Esophagus (tissue), 2 donors: ENCODE results near the gene KLK2. TPM values are rescaled to one million over a fixed set of nuclear protein-coding genes. Genes with fewer than 3 reads are reported as not detected.

Experiments
- H3K27ac ChIP-seq, 2 donors: one replicate each; pipeline ENCODE4 v1.5.1; 2013; ENCODE audit warnings: low read depth in 2 of 2, mild to moderate bottlenecking in 2 of 2, inconsistent platforms in 1 of 2, low read length in 1 of 2, moderate library complexity in 1 of 2
- H3K27me3 ChIP-seq, 2 donors: one replicate each; pipeline ENCODE4 v1.6.1; 2013; ENCODE audit warnings: low read length in 2 of 2, control low read depth in 1 of 2, mild to moderate bottlenecking in 1 of 2; ENCODE audit not compliant: insufficient read depth in 2 of 2, control insufficient read depth in 1 of 2
- H3K36me3 ChIP-seq, 2 donors: one replicate each; pipeline ENCODE4 v1.6.1; 2013; ENCODE audit warnings: low read length in 1 of 2; ENCODE audit not compliant: control insufficient read depth in 2 of 2, insufficient read depth in 2 of 2
- H3K4me1 ChIP-seq, 2 donors: one replicate each; pipeline ENCODE4 v1.6.1; 2013; ENCODE audit warnings: low read length in 1 of 2; ENCODE audit not compliant: control insufficient read depth in 2 of 2, insufficient read depth in 2 of 2
- H3K4me3 ChIP-seq, 2 donors: one replicate each; pipeline ENCODE4 v1.5.1; 2013; ENCODE audit warnings: low read length in 2 of 2, mild to moderate bottlenecking in 2 of 2, low read depth in 1 of 2, moderate library complexity in 1 of 2
- H3K9me3 ChIP-seq, 2 donors: one replicate each; pipeline ENCODE4 v1.6.1; 2013; ENCODE audit warnings: mild to moderate bottlenecking in 2 of 2, low read depth in 1 of 2, low read length in 1 of 2, moderate library complexity in 1 of 2; ENCODE audit not compliant: control insufficient read depth in 2 of 2, insufficient read depth in 1 of 2
- WGBS, 2 donors: extraction: QIAGEN DNeasy Blood & Tissue Kit; methylation state at CpG; one replicate each; pipeline ENCODE4 v1.1.7; 2013; 5-methylcytosine and 5-hydroxymethylcytosine counted together
- polyA plus RNA-seq, 2 donors: library from polyadenylated mRNA; stranded (reverse); fragments of 200-250 nt; gene quantifications; one replicate each; pipeline ENCODE4 v1.2.3, GENCODE V29; 2013
- donor health status: healthy with polysubstance abuse.
- donor health status: Bipolar disorder and iron deficiency.

The KLK2 gene
- polyA plus RNA-seq, 2 donors = not detected

GRCh38 chr19:50869479-50869878 is 3.8 kb upstream of the KLK2 start:
- no peaks in the 10 kb centered on the region for H3K36me3 ChIP-seq
- H3K27ac ChIP-seq = no peak overlapping the region
- H3K4me1 ChIP-seq = no peaks in the 10 kb centered on the region
- H3K27me3 ChIP-seq = no peaks in the 10 kb centered on the region
- H3K4me3 ChIP-seq = no peak overlapping the region
- WGBS, 2 donors = 71 to 84% methylated on average over 4 of the region's 4 CpGs
- H3K9me3 ChIP-seq = no peaks in the 10 kb centered on the region

GRCh38 chr19:50870417-50871089 is 2.7 kb upstream of the KLK2 start:
- Histone ChIP-seq H3K9me3 (no peaks in the 10 kb centered on the region), H3K27ac (no peak overlapping the region), H3K4me3 (no peak overlapping the region), H3K27me3 (no peaks in the 10 kb centered on the region), H3K36me3 (no peaks in the 10 kb centered on the region), H3K4me1 (no peaks in the 10 kb centered on the region)
- WGBS, 2 donors = 69 to 70% methylated on average over 26 of the region's 26 CpGs

DNA sequence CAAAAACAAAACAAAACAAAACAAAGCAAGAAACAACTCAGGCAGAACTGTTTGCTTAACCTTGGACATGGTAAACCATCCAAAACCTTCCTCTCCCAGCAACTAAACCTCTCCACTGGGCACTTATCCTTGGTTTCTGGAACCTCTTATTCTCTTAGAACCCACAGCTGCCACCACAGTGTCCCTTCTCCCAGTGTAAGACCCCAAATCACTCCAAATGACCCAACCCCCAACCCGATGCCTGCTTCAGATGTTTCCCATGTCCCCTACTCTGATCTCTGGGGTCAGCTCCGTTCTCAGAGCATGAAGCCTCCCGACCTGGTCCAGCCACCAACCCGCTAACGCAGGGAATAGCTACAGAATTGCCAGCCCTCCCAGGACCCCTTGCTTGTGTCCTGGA is 972 bp downstream of the KLK2 start:
- no peaks in the 10 kb centered on the region for H3K4me1 ChIP-seq
- no peaks in the 10 kb centered on the region for H3K27me3 ChIP-seq
- WGBS, 2 donors = 73 to 80% methylated on average over 5 of the region's 5 CpGs
- H3K4me3 ChIP-seq = no peak overlapping the region
- no peaks in the 10 kb centered on the region for H3K9me3 ChIP-seq
- no peak overlapping the region for H3K27ac ChIP-seq
- no peaks in the 10 kb centered on the region for H3K36me3 ChIP-seq

- WGBS, 2 donors = 39 to 42% methylated on average over 5 to 9 of the region's 9 CpGs
- Histone ChIP-seq H3K27me3 (no peaks in the 10 kb centered on the region), H3K9me3 (no peaks in the 10 kb centered on the region), H3K36me3 (no peaks in the 10 kb centered on the region), H3K4me1 (no peaks in the 10 kb centered on the region), H3K4me3 (no peak overlapping the region), H3K27ac (no peak overlapping the region)
Measured at GRCh38 chr19:50875795-50876422, 2.7 kb downstream of the KLK2 start.

GRCh38 chr19:50876456-50876855 is 3.2 kb downstream of the KLK2 start:
- Histone ChIP-seq H3K27me3 (no peaks in the 10 kb centered on the region), H3K4me3 (no peak overlapping the region), H3K36me3 (no peaks in the 10 kb centered on the region), H3K27ac (no peak overlapping the region), H3K4me1 (no peaks in the 10 kb centered on the region), H3K9me3 (no peaks in the 10 kb centered on the region)
- WGBS, 2 donors = 61 to 78% methylated on average over 7 of the region's 7 CpGs

GRCh38 chr19:50877338-50877737 is 4.1 kb downstream of the KLK2 start:
- Histone ChIP-seq H3K9me3 (no peaks in the 10 kb centered on the region), H3K27ac (no peak overlapping the region), H3K4me1 (no peaks in the 10 kb centered on the region), H3K4me3 (no peak overlapping the region), H3K36me3 (no peaks in the 10 kb centered on the region), H3K27me3 (no peaks in the 10 kb centered on the region)
- 31 to 35% methylated on average over 8 of the region's 8 CpGs for WGBS, 2 donors

- Histone ChIP-seq H3K36me3 (no peaks in the 10 kb centered on the region), H3K4me3 (no peak overlapping the region), H3K9me3 (no peaks in the 10 kb centered on the region), H3K4me1 (no peaks in the 10 kb centered on the region), H3K27ac (no peak overlapping the region), H3K27me3 (no peaks in the 10 kb centered on the region)
- 59 to 61% methylated on average over 5 of the region's 5 CpGs for WGBS, 2 donors
Measured at GRCh38 chr19:50878851-50879250, 5.6 kb downstream of the KLK2 start.

DNA sequence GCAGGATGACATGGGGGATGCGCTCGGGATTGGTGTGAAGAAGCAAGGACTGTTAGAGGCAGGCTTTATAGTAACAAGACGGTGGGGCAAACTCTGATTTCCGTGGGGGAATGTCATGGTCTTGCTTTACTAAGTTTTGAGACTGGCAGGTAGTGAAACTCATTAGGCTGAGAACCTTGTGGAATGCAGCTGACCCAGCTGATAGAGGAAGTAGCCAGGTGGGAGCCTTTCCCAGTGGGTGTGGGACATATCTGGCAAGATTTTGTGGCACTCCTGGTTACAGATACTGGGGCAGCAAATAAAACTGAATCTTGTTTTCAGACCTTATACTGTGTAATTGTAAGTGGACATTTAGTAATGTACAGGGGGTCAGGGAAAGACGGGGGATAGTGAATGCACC is 7.0 kb downstream of the KLK2 start:
- Histone ChIP-seq H3K4me3 (no peak overlapping the region), H3K4me1 (no peaks in the 10 kb centered on the region), H3K27ac (no peak overlapping the region), H3K9me3 (no peaks in the 10 kb centered on the region), H3K27me3 (no peaks in the 10 kb centered on the region), H3K36me3 (no peaks in the 10 kb centered on the region)
- 73 to 75% methylated on average over 5 of the region's 5 CpGs for WGBS, 2 donors

- Histone ChIP-seq H3K27ac (no peak overlapping the region), H3K27me3 (no peaks in the 10 kb centered on the region), H3K4me1 (no peaks in the 10 kb centered on the region), H3K36me3 (no peaks in the 10 kb centered on the region), H3K9me3 (no peaks in the 10 kb centered on the region), H3K4me3 (no peak overlapping the region)
- 56 to 60% methylated on average over 3 of the region's 3 CpGs for WGBS, 2 donors
Measured at GRCh38 chr19:50882188-50882587, 8.9 kb downstream of the KLK2 start.

GRCh38 chr19:50889638-50890037 is 16.4 kb downstream of the KLK2 start:
- H3K4me1 ChIP-seq = no peaks in the 10 kb centered on the region
- 44 to 47% methylated on average over 3 of the region's 3 CpGs for WGBS, 2 donors
- peaks cover 0 to 3% of the 10 kb centered on the region in 2 donors for H3K27me3 ChIP-seq
- H3K36me3 ChIP-seq = no peaks in the 10 kb centered on the region
- no peak overlapping the region for H3K27ac ChIP-seq
- no peak overlapping the region for H3K4me3 ChIP-seq
- peaks cover 0 to 2% of the 10 kb centered on the region in 2 donors for H3K9me3 ChIP-seq
